ENCODE data around the gene EFNA1. TPM values are rescaled to one million over a fixed set of nuclear protein-coding genes. Genes with fewer than 3 reads are reported as not detected.

Gene EFNA1
- total and polyA plus RNA-seq, 2 of the 13 experiments (the other 11 are each of a cell fraction or from before 2014, with no cell fraction given): 81.8 to 874 TPM

GRCh38 chr1:155166471-155167165, 38.9 kb downstream of the EFNA1 start (continued):
- TF ChIP-seq SAP130 (CRISPR knock-in tag; IDR thresholded peaks at IDR 0.05; ENCODE audit: low read depth) (peak; percentile 50; the same call in 1 of the 2 replicates), ZNF20 (CRISPR knock-in tag; IDR thresholded peaks at IDR 0.05) (no peak), HOMEZ (CRISPR knock-in tag; IDR thresholded peaks at IDR 0.05; ENCODE audit: low read depth) (no peak), ZSCAN22 (CRISPR knock-in tag; IDR thresholded peaks at IDR 0.05) (no peak), ETV5 (CRISPR knock-in tag; IDR thresholded peaks at IDR 0.05; ENCODE audit: borderline replicate concordance) (peak; percentile 58; the same call in 1 of the 2 replicates), TGIF2 (CRISPR knock-in tag; IDR thresholded peaks at IDR 0.05) (no peak), CCDC6 (CRISPR knock-in tag; IDR thresholded peaks at IDR 0.05) (no peak), NFYB (CRISPR knock-in tag; IDR thresholded peaks at IDR 0.05) (no peak), ZNF333 (CRISPR knock-in tag; IDR thresholded peaks at IDR 0.05; ENCODE audit: borderline replicate concordance) (peak; percentile 35; the same call in 1 of the 2 replicates)

Measured in HepG2 (cell line).